ENCODE measurements around the gene ATE1. TPM values are rescaled to one million over a fixed set of nuclear protein-coding genes. Genes with fewer than 3 reads are reported as not detected.

ATE1 gene
- total RNA-seq, 2 experiments from 2014 or later, result 18.5 to 20.9 TPM

DNA sequence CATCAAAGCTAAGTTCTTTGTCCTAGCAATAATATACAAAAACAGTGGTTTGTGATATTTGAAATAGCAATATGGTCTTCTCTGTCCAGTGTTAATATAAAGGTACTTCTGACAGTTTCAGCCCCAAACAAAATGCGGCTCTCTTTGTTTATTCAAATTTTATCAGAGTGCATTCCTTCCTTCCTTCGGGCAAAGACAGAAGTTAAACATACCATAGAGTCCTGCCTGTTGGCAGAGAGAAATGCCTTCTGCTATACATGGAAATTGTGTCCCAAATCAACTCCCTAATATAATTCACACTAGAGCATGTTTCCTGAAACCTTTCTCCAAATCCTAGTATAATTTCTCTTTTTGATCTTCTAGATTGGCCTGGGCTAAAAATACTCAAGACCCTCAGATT lies 21.2 kb upstream of the ATE1 start:
- H3K9me3 ChIP-seq (ENCODE audit: control insufficient read depth in 1 of 2, insufficient read depth in 1 of 2, low read length in 2 of 2), result no peaks in the 10 kb centered on the region
- no peak for ATAC-seq (ENCODE audit: poor library complexity)
- H3K4me3 ChIP-seq (ENCODE audit: low read length), result no peak overlapping the region
- Mint-ChIP-seq H3K27me3 (no peaks in the 10 kb centered on the region), H3K4me3 (no peak overlapping the region), H3K27ac (no peak overlapping the region), H3K36me3 (ENCODE audit: low read depth) (no peaks in the 10 kb centered on the region), H3K4me1 (ENCODE audit: low read depth) (no peaks in the 10 kb centered on the region), H3K9me3 (no peaks in the 10 kb centered on the region)
- H3K36me3 ChIP-seq (ENCODE audit: insufficient read depth, low read length), result no peaks in the 10 kb centered on the region
- TF ChIP-seq, protein P1, sequence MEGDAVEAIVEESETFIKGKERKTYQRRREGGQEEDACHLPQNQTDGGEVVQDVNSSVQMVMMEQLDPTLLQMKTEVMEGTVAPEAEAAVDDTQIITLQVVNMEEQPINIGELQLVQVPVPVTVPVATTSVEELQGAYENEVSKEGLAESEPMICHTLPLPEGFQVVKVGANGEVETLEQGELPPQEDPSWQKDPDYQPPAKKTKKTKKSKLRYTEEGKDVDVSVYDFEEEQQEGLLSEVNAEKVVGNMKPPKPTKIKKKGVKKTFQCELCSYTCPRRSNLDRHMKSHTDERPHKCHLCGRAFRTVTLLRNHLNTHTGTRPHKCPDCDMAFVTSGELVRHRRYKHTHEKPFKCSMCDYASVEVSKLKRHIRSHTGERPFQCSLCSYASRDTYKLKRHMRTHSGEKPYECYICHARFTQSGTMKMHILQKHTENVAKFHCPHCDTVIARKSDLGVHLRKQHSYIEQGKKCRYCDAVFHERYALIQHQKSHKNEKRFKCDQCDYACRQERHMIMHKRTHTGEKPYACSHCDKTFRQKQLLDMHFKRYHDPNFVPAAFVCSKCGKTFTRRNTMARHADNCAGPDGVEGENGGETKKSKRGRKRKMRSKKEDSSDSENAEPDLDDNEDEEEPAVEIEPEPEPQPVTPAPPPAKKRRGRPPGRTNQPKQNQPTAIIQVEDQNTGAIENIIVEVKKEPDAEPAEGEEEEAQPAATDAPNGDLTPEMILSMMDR (IDR thresholded peaks at IDR 0.05), result no peak
- no peak for DNase-seq
- H3K27ac ChIP-seq (ENCODE audit: low read depth in 1 of 2, low read length in 2 of 2), result no peak overlapping the region
- H3K27me3 ChIP-seq (ENCODE audit: control insufficient read depth in 1 of 2, insufficient read depth in 2 of 2, low read length in 2 of 2), result no peaks in the 10 kb centered on the region
- ChIA-PET POLR2A (interaction anchor here (2.0 kb wide), 1 partner anchor 21 kb away, joined by 5 read pairs; the partner anchor contains the start of gene ATE1), CTCF (interaction anchor here (0.6 kb wide), 1 partner anchor 8 kb away, joined by 3 read pairs; no protein-coding TSS in a partner anchor)
- H3K4me1 ChIP-seq (ENCODE audit: insufficient read depth, low read length), result no peaks in the 10 kb centered on the region
- intact Hi-C loops (cut with DNase I, micrococcal nuclease), result no loop called here

DNA sequence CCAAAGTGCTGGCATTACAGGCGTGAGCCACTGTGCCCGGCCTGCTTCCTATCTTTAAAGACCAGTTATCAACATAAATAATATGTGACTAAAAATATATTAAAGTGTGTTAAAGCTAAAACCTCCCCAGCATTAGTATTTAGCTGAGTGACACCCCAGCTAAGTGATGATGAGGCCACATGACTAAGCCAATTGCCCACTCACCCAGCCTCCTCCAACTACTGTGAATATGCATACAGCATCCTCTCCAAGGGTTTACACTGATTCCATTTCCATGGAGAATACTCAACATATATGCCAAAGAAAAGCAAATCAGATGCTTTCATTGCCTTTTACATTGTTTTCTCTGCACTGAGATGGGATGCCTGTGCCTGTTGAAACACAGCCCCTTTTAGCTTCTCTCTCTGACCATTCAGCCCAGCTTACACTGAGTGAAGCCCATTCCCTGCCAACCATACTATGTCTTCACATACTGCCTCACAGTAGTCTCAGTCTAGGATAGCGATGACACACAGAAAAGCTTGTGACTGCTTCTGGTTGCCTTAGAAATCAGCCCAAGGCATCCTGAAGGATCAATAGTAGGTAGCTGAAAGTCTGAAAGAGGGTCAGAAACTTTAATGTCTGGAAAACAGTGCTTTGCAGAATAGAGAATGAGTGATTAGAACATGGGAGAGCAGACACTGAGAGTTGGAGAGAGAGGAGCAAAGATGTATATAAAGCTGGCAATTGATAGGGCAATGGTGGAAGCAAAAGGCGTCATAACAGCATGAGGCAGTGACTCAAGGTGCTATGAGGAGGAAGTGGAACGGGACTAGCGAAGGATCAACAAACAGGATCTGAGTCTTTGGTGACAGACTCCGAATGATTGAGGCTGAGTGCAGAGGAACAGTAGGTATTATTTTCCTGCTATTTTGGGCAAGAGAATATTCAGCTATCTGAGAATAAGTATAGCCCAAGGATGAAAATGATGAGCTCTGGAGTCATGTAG lies 19.8 kb upstream of the ATE1 start:
- no peaks in the 10 kb centered on the region for H3K36me3 ChIP-seq (ENCODE audit: insufficient read depth, low read length)
- H3K27ac Mint-ChIP-seq, result no peak overlapping the region
- intact Hi-C loops (cut with DNase I, micrococcal nuclease), result no loop called here
- no peaks in the 10 kb centered on the region for H3K4me1 ChIP-seq (ENCODE audit: insufficient read depth, low read length)
- no peaks in the 10 kb centered on the region for H3K4me1 Mint-ChIP-seq (ENCODE audit: low read depth)
- no peaks in the 10 kb centered on the region for H3K36me3 Mint-ChIP-seq (ENCODE audit: low read depth)
- POLR2A ChIA-PET, result interaction anchor here (2.0 kb wide), 1 partner anchor 19 kb away, joined by 5 read pairs; the partner anchor contains the start of gene ATE1
- ATAC-seq (ENCODE audit: poor library complexity) (no peak), DNase-seq (no peak)
- H3K4me3 ChIP-seq (ENCODE audit: low read length), result no peak overlapping the region
- TF ChIP-seq, protein P1 (IDR thresholded peaks at IDR 0.05), result no peak
- no peaks in the 10 kb centered on the region for H3K9me3 ChIP-seq (ENCODE audit: control insufficient read depth in 1 of 2, insufficient read depth in 1 of 2, low read length in 2 of 2)
- H3K27me3 ChIP-seq (ENCODE audit: control insufficient read depth in 1 of 2, insufficient read depth in 2 of 2, low read length in 2 of 2), result no peaks in the 10 kb centered on the region
- peaks cover 3% of the 10 kb centered on the region for H3K27me3 Mint-ChIP-seq
- no peak overlapping the region for H3K4me3 Mint-ChIP-seq
- CTCF ChIA-PET, result no interaction called here
- H3K9me3 Mint-ChIP-seq, result no peaks in the 10 kb centered on the region
- no peak overlapping the region for H3K27ac ChIP-seq (ENCODE audit: low read depth in 1 of 2, low read length in 2 of 2)

DNA sequence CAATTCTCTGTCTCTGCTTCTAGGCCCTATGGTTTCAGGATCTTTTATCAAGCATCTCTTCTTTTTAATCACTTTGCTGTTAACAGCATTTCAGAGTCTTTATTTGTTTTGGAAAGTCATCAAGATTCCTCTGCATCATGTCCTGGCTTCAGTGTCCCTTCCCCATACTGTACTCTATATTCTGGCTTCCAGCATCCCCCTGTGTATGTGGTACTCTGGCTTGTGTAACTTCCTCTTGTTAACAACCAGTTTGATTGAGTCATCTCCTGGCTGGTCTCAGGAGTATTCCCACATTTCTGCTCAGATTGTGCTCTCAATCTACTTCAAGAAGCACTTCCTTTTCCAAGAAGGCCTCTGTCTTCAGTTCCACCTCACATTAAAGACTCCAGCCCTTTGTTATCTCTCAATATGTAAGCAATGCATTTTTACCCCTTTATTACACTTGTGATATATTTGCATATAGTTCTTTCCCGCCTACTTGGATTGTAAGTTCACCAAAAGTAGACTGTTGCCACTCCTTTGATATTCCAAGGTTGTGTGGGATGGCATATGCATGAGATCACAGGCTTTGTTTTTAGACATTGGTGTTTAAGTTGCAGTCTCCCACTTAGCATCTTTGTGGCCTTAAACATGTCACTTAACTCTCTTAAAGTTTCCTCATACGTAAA lies 15.1 kb upstream of the ATE1 start:
- peaks cover 27% of the 10 kb centered on the region for H3K27me3 Mint-ChIP-seq
- no peaks in the 10 kb centered on the region for H3K4me1 Mint-ChIP-seq (ENCODE audit: low read depth)
- ChIA-PET POLR2A (no interaction called here), CTCF (no interaction called here)
- Histone ChIP-seq H3K27ac (ENCODE audit: low read depth in 1 of 2, low read length in 2 of 2) (no peak overlapping the region), H3K4me1 (ENCODE audit: insufficient read depth, low read length) (no peaks in the 10 kb centered on the region), H3K27me3 (ENCODE audit: control insufficient read depth in 1 of 2, insufficient read depth in 2 of 2, low read length in 2 of 2) (no peaks in the 10 kb centered on the region), H3K4me3 (ENCODE audit: low read length) (no peak overlapping the region), H3K9me3 (ENCODE audit: control insufficient read depth in 1 of 2, insufficient read depth in 1 of 2, low read length in 2 of 2) (no peaks in the 10 kb centered on the region), H3K36me3 (ENCODE audit: insufficient read depth, low read length) (no peaks in the 10 kb centered on the region)
- no peaks in the 10 kb centered on the region for H3K36me3 Mint-ChIP-seq (ENCODE audit: low read depth)
- no peak overlapping the region for H3K4me3 Mint-ChIP-seq
- intact Hi-C loops (cut with DNase I, micrococcal nuclease), result no loop called here
- TF ChIP-seq, protein P1 (IDR thresholded peaks at IDR 0.05), result no peak
- no peak overlapping the region for H3K27ac Mint-ChIP-seq
- no peaks in the 10 kb centered on the region for H3K9me3 Mint-ChIP-seq
- ATAC-seq (ENCODE audit: poor library complexity), result no peak
- no peak for DNase-seq
